M059J (cell line): ENCODE data around the gene SDHAF3. TPM values are rescaled to one million over a fixed set of nuclear protein-coding genes. Genes with fewer than 3 reads are reported as not detected.
"Not testable (repeated sequence)": the region's sequence is repeated elsewhere in the genome, so short reads cannot be mapped to it uniquely, and the experiment has no call there.

Experiments
- DNase-seq: peaks from one replicate; pipeline ENCODE4 v3.0.0-alpha.2; 2012; ENCODE audit warnings: low read depth
- total RNA-seq: library from RNA; depleted of rRNA; stranded (reverse); fragments of >200 nt; shearing (Covaris generic); gene quantifications from 2 replicates; pipeline ENCODE4 v1.2.3, GENCODE V29; 2014

Gene SDHAF3
- total RNA-seq, 1 experiment from 2014 or later, result 24.5 TPM

DNA sequence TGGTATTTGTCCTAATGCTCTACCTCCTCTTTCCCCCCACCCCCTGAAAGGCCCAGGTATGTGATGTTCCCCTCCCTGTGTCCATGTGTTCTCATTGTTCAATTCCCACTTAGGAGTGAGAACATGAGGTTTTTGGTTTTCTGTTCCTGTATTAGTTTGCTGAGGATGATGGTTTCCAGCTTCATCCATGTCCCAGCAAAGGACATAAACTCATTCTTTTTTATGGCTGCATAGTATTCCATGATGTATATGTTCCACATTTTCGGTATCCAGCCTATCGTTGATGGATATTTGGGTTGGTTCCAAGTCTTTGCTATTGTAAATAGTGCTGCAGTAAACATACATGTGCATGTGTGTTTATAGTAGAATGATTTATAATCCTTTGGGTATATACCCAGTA is 5.6 kb downstream of the SDHAF3 start:
- DNase-seq, result not testable (repeated sequence)

DNA sequence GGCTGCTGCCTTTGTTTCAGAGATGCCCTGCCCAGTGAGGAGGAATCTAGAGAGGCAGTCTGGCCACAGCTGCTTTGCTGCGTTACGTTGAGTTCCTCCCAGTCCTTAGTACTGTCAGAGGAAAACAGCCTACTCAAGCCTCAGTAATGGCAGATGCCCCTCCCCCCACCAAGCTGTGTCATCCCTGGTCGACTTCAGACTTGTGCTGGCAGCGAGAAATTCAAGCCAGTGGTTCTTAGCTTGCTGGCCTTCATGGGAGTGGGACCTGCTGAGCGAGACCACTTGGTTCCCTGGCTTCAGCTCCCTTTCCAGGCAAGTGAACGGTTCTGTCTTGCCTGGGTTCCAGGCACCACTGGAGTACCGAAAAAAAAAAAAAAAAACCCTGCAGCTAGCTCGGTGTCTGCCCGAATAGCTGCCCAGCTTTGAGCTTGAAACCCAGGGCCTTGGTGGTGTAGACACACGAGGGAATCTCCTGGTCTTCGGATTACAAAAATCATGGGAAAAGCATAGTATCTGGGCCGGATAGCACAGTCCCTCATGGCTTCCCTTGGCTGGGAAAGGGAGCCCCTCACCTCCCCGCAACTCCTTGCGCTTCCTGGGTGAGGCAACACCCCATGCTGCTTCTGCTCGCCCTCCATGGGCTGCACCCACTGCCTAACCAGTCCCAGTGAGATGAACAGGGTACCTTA is 9.1 kb downstream of the SDHAF3 start:
- DNase-seq, result no peak

DNA sequence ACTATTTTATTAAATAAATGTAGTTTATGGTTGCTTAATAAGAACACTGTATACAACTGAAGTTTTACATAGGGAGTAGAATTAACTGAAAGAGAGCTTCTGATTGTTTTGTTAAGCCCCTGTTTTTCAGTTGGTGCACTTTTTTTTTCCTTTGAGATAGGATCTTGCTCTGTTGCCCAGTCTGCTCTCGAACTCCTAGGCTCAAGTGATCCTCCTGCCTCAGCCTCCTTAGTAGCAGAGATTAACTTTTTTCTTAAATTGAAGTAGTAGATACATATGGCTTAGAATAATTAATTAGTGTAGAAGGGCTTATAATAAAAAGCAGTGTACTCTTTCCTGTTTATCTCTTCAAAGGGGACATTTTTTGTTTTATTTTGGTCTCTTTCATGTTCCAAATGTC is 11.2 kb downstream of the SDHAF3 start:
- no peak for DNase-seq

DNA sequence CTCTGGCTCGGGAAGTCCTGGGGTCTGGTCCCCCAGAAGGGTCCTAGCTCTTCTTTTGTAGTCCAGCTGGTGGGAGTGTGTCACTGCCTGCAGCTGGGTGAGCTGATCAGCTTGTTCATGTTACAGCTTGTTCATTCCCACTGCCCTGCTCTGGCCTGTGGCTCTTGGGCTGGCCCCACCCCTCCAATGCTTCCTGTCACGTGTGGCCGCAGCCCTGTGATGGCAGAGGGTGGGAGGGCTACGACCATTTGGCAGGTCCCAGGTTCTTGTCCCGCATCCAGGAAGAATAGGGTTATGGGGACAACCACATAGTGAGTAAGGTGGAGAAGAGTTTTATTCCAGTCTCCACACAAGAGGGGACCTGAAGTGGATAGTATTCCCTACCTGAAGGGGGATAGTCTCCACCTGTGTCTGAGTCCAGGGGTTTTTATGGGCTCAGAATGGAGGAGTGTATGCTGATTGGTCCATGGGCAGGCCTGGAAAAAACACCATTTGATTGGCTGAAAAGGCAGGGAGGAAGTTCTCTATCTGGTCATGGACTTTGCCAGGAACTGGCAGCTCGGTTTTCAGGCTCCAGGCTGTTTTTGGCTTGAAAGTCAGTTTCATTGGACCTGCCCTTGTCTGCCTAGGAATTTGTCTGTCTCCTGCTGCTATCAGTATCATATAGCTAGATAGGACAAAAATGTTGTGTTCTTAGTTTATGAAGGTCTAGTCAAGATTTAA is 13.1 kb downstream of the SDHAF3 start:
- DNase-seq, result no peak

GRCh38 chr7:97133159-97133558 is 15.7 kb downstream of the SDHAF3 start:
- no peak for DNase-seq

DNA sequence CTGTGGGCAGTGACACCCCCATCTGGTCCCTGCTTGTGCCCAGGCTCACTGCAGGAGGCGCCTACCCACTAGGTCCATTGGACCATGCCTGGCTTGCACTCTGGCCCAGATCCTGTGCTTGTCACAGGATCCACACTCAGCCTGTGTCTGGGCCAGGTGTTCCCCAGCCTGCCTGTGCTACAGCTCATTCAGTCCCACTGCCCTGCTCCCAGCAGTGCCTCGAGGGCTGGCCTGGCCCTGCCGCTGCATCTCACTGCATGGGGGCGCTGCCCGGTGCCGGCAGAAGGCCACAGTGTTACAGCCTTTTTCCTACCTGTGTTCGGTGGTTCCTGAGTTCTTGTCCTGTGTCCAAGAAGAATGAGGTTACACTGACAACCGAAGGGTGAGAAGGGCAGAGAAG is 21.3 kb downstream of the SDHAF3 start:
- no peak for DNase-seq

DNA sequence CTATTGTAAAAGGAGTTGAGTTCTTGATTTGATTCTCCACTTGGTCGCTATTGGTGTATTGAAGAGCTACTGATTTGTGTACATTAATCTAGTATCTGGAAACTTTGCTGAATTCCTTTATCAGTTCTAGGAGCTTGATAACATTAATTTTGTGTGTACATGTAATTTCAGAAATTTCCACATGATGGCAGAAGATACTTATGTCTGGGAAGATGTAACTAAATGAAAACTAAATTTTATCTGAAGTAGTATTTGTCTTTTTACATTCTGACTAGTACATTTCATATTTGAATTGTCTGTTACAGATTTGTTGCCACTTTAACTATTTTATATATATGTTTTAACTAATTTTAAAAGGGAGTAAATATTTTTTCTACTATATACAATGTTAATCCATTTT is 27.6 kb downstream of the SDHAF3 start:
- peak; percentile 41 for DNase-seq

DNA sequence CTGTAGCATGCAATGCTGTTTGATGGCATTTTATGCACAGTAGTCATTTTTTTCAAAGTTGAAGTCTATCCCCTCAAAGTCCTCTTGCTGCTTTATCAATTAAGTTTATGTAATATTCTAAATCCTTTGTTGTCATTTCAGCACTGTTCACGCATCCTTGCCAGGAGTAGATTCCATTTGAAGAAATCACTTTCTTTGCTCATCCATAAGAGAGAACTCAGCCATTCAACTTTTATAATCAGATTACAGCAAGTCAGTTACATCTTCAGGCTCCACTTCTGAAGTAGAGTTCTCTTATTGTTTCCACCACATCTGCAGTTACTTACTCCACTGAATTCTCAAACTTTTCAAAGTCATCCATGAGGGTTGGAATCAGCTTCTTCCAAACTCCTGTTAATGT is 32.3 kb downstream of the SDHAF3 start:
- no peak for DNase-seq

- DNase-seq, result no peak
These were observed 38.5 kb downstream of the SDHAF3 start for GRCh38 chr7:97155897-97156418.

DNA sequence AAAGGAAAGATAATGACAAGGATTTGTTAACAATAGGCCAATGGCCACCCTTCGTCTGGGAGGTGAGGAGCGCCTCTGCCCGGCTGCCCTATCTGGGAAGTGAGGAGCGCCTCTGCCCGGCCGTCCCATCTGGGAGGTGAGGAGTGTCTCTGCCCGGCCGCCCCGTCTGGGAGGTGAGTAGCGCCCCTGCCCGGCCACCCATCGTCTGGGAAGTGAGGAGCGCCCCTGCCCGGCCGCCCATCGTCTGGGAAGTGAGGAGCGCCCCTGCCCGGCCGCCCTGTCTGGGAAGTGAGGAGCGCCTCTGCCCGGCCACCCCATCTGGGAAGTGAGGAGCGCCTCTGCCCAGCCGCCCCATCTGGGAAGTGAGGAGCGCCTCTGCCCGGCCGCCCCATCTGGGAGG is 42.5 kb downstream of the SDHAF3 start:
- DNase-seq, result not testable (repeated sequence)

DNA sequence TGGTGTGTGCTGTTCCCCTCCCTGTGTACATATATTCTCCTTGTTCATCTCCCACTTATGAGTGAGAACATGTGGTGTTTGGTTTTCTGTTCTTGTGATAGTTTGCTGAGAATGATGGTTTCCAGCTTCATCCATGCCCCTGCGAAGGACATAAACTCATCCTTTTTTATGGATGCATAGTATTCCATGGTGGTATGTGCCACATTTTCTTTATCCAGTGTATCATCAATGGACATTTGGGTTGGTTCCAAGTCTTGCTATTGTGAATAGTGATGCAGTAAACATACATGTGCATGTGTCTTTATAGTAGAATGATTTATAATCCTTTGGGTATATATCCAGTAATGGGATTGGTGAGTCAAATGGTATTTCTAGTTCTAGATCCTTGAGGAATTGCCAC is 44.1 kb downstream of the SDHAF3 start:
- DNase-seq, result not testable (repeated sequence)

DNA sequence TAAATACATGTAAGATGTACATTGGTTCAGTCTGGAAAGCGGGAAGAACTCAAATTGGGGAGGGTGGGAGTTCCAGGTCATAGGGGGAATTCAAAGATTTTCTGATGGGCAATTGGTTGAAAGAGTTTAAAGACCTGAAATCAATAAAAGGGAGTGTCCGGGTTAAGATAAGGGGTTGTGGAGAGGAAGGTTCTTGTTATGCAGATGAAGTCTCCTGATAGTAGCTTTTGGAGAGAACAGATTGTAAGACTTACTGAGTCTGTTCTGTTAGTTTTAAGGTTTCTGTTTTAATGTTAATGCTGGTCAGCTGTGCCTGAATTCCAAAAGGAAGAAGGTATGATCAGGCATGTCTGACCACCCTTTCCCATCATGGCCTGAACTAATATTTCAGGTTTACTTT is 48.8 kb downstream of the SDHAF3 start:
- no peak for DNase-seq

GRCh38 chr7:97167176-97167575 is 49.7 kb downstream of the SDHAF3 start:
- DNase-seq, result no peak

GRCh38 chr7:97167749-97168148 is 50.3 kb downstream of the SDHAF3 start:
- no peak for DNase-seq

- no peak for DNase-seq
These were observed 56.8 kb downstream of the SDHAF3 start for GRCh38 chr7:97174303-97174702.

- peak; percentile 68 for DNase-seq
These were observed 62.1 kb downstream of the SDHAF3 start for GRCh38 chr7:97179454-97180104.

GRCh38 chr7:97187067-97187466 is 69.6 kb downstream of the SDHAF3 start:
- peak; percentile 69 for DNase-seq

DNA sequence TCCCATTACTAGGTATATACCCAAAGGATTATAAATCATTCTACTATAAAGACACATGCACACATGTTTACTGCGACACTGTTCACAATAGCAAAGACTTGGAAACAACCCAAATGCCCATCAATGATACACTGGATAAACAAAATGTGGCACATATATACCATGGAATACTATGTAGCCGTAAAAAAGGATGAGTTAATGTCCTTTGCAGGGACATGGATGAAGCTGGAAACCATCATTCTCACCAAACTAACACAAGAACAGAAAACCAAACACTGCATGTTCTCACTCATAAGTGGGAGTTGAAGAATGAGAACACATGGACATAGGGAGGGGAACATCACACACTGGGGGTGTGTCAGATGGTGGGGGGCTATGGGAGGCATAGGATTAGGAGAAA is 78.7 kb downstream of the SDHAF3 start:
- not testable (repeated sequence) for DNase-seq

DNA sequence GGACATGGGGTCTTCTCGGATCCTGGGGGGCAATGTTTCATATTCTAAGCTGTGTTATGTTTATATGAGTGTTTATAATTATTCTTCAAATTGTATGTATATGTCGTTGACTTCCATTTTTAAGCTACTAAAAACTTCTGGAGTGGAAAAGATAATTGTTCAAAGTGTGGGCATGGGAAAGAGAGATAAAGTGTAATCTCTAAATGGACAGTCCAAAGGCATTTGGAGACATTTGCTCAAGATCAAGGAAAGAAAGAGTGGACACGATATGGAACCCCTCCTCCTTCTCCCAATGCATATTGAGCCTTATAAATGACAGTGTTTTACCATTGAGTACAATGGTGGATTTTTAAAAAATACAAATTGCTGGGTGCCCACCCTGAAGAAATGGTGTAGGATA is 81.1 kb downstream of the SDHAF3 start:
- no peak for DNase-seq

GRCh38 chr7:97200018-97200417 is 82.5 kb downstream of the SDHAF3 start:
- DNase-seq, result no peak

GRCh38 chr7:97203957-97204356 is 86.5 kb downstream of the SDHAF3 start:
- no peak for DNase-seq

DNA sequence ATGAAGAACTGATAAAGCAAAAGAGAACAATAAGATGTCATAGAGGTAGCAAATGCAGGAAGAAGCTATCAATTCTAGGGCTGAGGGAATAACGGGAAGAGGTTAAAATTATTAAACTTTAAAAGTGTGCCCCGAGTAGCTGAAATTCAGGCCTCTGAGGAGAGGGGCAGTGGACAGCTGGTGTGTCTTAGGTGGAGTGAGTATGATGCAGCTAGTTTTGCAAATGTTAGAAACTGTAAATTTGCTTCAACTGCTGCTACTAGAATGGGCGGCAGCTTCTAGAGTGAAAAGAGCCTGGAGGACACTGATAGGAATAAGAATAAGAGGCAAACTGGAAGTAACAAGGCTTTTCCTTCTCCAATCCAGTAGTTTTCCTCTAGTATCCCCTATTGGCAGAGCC is 87.3 kb downstream of the SDHAF3 start:
- no peak for DNase-seq

DNA sequence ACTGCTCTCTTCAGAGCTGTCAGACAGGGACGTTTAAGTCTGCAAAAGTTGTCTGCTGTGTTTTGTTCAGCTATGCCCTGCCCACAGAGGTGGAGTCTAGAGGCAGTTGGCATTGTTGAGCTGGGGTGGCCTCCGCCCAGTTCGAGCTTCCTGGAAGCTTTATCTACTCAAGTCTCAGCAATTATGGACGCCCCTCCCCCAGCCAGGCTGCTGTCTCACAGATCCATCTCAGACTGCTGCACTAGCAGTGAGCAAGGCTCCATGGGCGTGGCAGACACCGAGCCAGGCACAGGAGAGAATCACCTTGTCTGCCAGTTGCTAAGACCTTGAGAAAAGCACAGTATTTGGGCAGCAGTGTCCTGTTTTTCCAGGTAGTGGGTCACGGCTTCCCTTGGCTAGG is 98.1 kb downstream of the SDHAF3 start:
- DNase-seq, result no peak
